ENCODE results near the gene TXLNB. TPM values are rescaled to one million over a fixed set of nuclear protein-coding genes. Genes with fewer than 3 reads are reported as not detected.
"Not testable (repeated sequence)": the region's sequence is repeated elsewhere in the genome, so short reads cannot be mapped to it uniquely, and the experiment has no call there.

TXLNB gene
- total RNA-seq, 2 donors from 2014 or later, result 0.32 to 1.2 TPM

DNA sequence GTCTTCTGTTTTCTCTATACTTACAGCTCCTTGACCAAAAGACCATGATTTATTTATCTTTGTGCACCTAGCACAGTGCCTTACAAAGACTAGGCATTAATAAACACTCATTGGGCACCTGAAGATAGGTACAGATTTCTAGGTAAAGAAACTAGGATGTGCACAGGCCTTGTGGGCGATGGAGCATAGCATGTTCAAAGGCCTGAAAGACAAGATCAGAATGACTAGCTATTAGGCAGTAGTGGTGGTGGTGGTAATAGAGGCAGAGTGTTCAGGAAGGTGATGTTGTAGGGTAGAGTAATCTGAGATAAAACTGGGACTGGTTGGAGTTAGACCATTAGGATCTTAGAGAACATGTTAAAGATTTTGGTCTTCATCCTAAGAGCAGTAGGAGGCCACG is 3.9 kb downstream of the TXLNB start:
- no peaks in the 10 kb centered on the region for H3K4me1 ChIP-seq (replicated peaks)
- H3K36me3 ChIP-seq, result no peaks in the 10 kb centered on the region
- no peaks in the 10 kb centered on the region for H3K9me3 ChIP-seq
- TF ChIP-seq, protein P1, sequence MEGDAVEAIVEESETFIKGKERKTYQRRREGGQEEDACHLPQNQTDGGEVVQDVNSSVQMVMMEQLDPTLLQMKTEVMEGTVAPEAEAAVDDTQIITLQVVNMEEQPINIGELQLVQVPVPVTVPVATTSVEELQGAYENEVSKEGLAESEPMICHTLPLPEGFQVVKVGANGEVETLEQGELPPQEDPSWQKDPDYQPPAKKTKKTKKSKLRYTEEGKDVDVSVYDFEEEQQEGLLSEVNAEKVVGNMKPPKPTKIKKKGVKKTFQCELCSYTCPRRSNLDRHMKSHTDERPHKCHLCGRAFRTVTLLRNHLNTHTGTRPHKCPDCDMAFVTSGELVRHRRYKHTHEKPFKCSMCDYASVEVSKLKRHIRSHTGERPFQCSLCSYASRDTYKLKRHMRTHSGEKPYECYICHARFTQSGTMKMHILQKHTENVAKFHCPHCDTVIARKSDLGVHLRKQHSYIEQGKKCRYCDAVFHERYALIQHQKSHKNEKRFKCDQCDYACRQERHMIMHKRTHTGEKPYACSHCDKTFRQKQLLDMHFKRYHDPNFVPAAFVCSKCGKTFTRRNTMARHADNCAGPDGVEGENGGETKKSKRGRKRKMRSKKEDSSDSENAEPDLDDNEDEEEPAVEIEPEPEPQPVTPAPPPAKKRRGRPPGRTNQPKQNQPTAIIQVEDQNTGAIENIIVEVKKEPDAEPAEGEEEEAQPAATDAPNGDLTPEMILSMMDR (IDR thresholded peaks at IDR 0.05), result no peak
- DNase-seq (ENCODE audit: low spot score), result no peak
- H3K27me3 ChIP-seq (replicated peaks; ENCODE audit: insufficient read depth), result no peaks in the 10 kb centered on the region
- H3K4me3 ChIP-seq, result no peak overlapping the region
- 98% methylated on average over 2 of the region's 2 CpGs for WGBS
- no peak overlapping the region for H3K27ac ChIP-seq
- intact Hi-C loops (cut with DNase I), result no loop called here

DNA sequence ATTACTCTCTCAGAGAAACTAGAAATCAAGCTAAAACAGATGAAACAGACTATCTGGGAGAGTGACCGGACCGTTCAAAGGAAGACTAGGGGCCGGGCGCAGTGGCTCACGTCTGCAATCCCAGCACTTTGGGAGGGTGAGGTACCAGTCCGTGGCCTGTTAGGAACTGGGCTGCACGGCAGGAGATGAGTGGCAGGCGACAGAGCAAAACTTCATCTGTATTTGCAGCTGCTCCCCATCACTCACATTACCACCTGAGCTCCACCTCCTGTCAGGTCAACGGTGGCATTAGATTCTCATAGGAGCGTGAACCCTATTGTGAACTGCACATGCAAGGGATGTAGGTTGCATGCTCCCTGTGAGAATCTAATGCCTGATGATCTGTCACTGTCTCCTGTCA is 5.4 kb downstream of the TXLNB start:
- WGBS, result 99% methylated on average over 10 of the region's 10 CpGs
- H3K4me3 ChIP-seq; DNase-seq (ENCODE audit: low spot score); H3K4me1 ChIP-seq (replicated peaks); H3K36me3 ChIP-seq; H3K9me3 ChIP-seq; H3K27ac ChIP-seq; H3K27me3 ChIP-seq (replicated peaks; ENCODE audit: insufficient read depth); intact Hi-C loops (cut with DNase I): not testable (repeated sequence)

DNA sequence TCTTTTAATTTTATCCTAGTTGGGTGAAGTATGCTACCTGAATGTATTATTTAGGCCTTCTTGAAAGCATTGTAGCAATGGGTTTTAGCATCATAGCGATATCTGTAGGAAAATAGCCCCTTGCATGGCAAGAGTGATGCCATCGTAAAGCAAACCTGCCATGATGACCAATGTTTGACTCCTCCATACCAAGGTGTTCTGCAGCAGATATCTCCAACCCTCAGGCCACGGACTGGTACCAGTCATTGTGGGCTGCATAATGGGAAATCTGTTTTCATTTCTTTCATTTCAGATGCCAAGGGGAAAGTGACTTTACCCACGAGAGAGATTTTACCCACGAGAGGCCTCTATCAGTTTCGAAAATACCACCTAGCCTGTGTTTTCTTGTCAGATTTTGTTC is 6.2 kb downstream of the TXLNB start:
- Histone ChIP-seq H3K4me3 (no peak overlapping the region), H3K27me3 (replicated peaks; ENCODE audit: insufficient read depth) (no peaks in the 10 kb centered on the region), H3K27ac (no peak overlapping the region), H3K4me1 (replicated peaks) (no peaks in the 10 kb centered on the region), H3K9me3 (no peaks in the 10 kb centered on the region), H3K36me3 (no peaks in the 10 kb centered on the region)
- 91% methylated on average over 6 of the region's 6 CpGs for WGBS
- no peak for DNase-seq (ENCODE audit: low spot score)
- TF ChIP-seq, protein P1 (IDR thresholded peaks at IDR 0.05), result no peak
- no peak for TF ChIP-seq POLR2A (IDR thresholded peaks at IDR 0.05)
- no peak for TF ChIP-seq POLR2AphosphoS5 (IDR thresholded peaks at IDR 0.05)
- intact Hi-C loops (cut with DNase I), result no loop called here

DNA sequence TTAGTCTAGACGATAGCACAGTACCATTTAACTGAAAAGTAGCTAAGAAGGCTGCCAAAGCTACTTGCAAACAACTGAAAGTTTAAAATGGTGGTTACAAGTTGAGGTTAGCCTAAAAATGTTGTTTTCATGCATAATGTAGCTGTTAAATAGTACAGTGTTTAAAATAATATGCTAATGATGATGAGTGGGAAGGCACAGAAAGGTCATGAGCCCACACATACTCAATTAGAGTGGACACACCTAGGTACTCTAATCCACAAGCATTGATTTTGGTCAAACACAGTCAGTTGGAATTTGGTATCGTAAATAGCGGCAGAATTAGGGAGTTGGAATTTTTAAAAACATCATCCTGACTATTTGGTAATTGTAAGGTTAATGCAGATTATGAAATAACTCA is 7.0 kb downstream of the TXLNB start:
- intact Hi-C loops (cut with DNase I), result no loop called here
- Histone ChIP-seq H3K27me3 (replicated peaks; ENCODE audit: insufficient read depth) (no peaks in the 10 kb centered on the region), H3K4me3 (no peak overlapping the region), H3K4me1 (replicated peaks) (no peaks in the 10 kb centered on the region), H3K27ac (no peak overlapping the region), H3K36me3 (no peaks in the 10 kb centered on the region), H3K9me3 (no peaks in the 10 kb centered on the region)
- TF ChIP-seq, protein P1 (IDR thresholded peaks at IDR 0.05), result no peak
- TF ChIP-seq POLR2A (IDR thresholded peaks at IDR 0.05) (no peak), POLR2AphosphoS5 (IDR thresholded peaks at IDR 0.05) (no peak)
- DNase-seq (ENCODE audit: low spot score), result no peak
- 94% methylated on average over 3 of the region's 3 CpGs for WGBS

DNA sequence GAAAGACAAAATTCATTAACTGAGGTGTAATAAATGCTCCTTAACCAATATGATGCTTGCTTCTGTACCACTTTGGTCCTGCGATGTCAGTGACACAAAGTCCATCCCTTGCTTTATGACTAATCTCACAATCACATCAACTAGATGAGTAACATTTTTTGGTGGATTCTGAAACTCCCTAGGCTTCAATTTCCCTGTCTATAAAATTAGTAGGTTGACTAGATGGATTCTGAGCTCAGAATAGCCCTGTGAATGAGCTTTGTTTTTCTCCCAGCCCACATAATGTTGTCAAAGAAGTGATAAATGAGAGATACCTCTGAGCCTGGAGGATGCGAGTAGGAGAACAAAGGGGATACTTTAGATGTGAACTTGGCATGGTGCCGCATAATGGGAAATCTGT is 9.1 kb downstream of the TXLNB start:
- Histone ChIP-seq H3K27ac (no peak overlapping the region), H3K4me1 (replicated peaks) (no peaks in the 10 kb centered on the region), H3K27me3 (replicated peaks; ENCODE audit: insufficient read depth) (no peaks in the 10 kb centered on the region), H3K36me3 (no peaks in the 10 kb centered on the region), H3K9me3 (no peaks in the 10 kb centered on the region), H3K4me3 (no peak overlapping the region)
- no peak for DNase-seq (ENCODE audit: low spot score)
- 74% methylated on average over 3 of the region's 3 CpGs for WGBS
- TF ChIP-seq, protein P1 (IDR thresholded peaks at IDR 0.05), result no peak
- TF ChIP-seq POLR2AphosphoS5 (IDR thresholded peaks at IDR 0.05), result no peak
- TF ChIP-seq POLR2A (IDR thresholded peaks at IDR 0.05), result no peak
- intact Hi-C loops (cut with DNase I), result no loop called here

All from prostate gland (tissue), 2 donors.